ENCODE data around the gene RELL2. TPM values are rescaled to one million over a fixed set of nuclear protein-coding genes. Genes with fewer than 3 reads are reported as not detected.

The RELL2 gene
- total and polyA plus RNA-seq, 11 donors, result 0.25 to 2.7 (median 0.72) TPM

- H3K4me1 ChIP-seq, result peaks cover 0 to 18% (median 11%) of the 10 kb centered on the region in 12 donors
- H3K27me3 ChIP-seq, result no peaks in the 10 kb centered on the region
- no peak overlapping the region for H3K27ac ChIP-seq
- no peak overlapping the region for H3K4me3 ChIP-seq
- 89 to 93% (median 90%) methylated on average over 5 of the region's 5 CpGs for WGBS, 4 donors
- H3K9me3 ChIP-seq, result no peaks in the 10 kb centered on the region
- ATAC-seq, result no peak
- H3K36me3 ChIP-seq, result peaks cover 0 to 49% (median 12%) of the 10 kb centered on the region in 9 donors
- TF ChIP-seq POLR2A (IDR thresholded peaks at IDR 0.05) (no peak), CTCF (IDR thresholded peaks at IDR 0.05) (no peak)
- no peak for DNase-seq
- intact Hi-C loops (cut with DNase I), result no loop called here
These were observed 10.4 kb downstream of the RELL2 start for GRCh38 chr5:141647242-141647641.

GRCh38 chr5:141647851-141648250 is 11.1 kb downstream of the RELL2 start:
- DNase-seq (no peak), ATAC-seq (no peak)
- no peaks in the 10 kb centered on the region for H3K9me3 ChIP-seq
- no peaks in the 10 kb centered on the region for H3K27me3 ChIP-seq
- TF ChIP-seq CTCF (IDR thresholded peaks at IDR 0.05), result no peak
- H3K4me1 ChIP-seq, result peaks cover 0 to 18% (median 11%) of the 10 kb centered on the region in 12 donors
- H3K4me3 ChIP-seq, result no peak overlapping the region
- H3K27ac ChIP-seq, result no peak overlapping the region
- H3K36me3 ChIP-seq, result peaks cover 0 to 48% (median 12%) of the 10 kb centered on the region in 9 donors
- intact Hi-C loops (cut with DNase I), result no loop called here
- WGBS, 4 donors, result 84 to 94% (median 92%) methylated on average over 3 of the region's 3 CpGs

GRCh38 chr5:141649056-141649688 is 12.4 kb downstream of the RELL2 start:
- no peak for DNase-seq

GRCh38 chr5:141649972-141650371 is 13.2 kb downstream of the RELL2 start:
- Histone ChIP-seq H3K4me1 (peaks cover 0 to 18% (median 11%) of the 10 kb centered on the region in 12 donors), H3K9me3 (no peaks in the 10 kb centered on the region), H3K4me3 (no peak overlapping the region), H3K27me3 (no peaks in the 10 kb centered on the region), H3K36me3 (peaks cover 0 to 46% (median 14%) of the 10 kb centered on the region in 9 donors), H3K27ac (no peak overlapping the region)
- DNase-seq (no peak), ATAC-seq (no peak)
- no peak for TF ChIP-seq CTCF (IDR thresholded peaks at IDR 0.05)
- TF ChIP-seq POLR2A (IDR thresholded peaks at IDR 0.05), result no peak
- intact Hi-C loops (cut with DNase I), result no loop called here

More at GRCh38 chr5:141649056-141649688, 12.4 kb downstream of the RELL2 start:
- Histone ChIP-seq H3K27ac (no peak overlapping the region), H3K4me3 (no peak overlapping the region), H3K4me1 (peaks cover 0 to 18% (median 11%) of the 10 kb centered on the region in 12 donors), H3K36me3 (peaks cover 0 to 50% (median 15%) of the 10 kb centered on the region in 9 donors), H3K27me3 (no peaks in the 10 kb centered on the region), H3K9me3 (no peaks in the 10 kb centered on the region)
- ATAC-seq, result no peak
- intact Hi-C loops (cut with DNase I), result no loop called here
- 93 to 94% (median 94%) methylated on average over 17 of the region's 17 CpGs for WGBS, 4 donors
- no peak for TF ChIP-seq CTCF (IDR thresholded peaks at IDR 0.05)
- TF ChIP-seq POLR2A (IDR thresholded peaks at IDR 0.05), result no peak
